Activated CD8-positive, alpha-beta memory T cell treated with anti-CD3 and anti-CD28 coated beads for 36 hours (primary cell): ENCODE data around the gene GNAI3. TPM values are rescaled to one million over a fixed set of nuclear protein-coding genes. Genes with fewer than 3 reads are reported as not detected.

Experiments
- CTCF ChIA-PET: fragments of 350-600 bp; sonication (Branson Sonifier 250); formaldehyde crosslinking; loops from one replicate; lab custom pipeline; 2021; ENCODE audit warnings: antibody characterized with exemption; lab: Charles Lee
- POLR2A ChIA-PET: fragments of 350-600 bp; sonication (Branson Sonifier 250); formaldehyde crosslinking; loops from one replicate; lab custom pipeline; 2021; ENCODE audit warnings: antibody characterized with exemption; lab: Charles Lee
- total RNA-seq, 2 experiments: library from RNA; stranded (reverse); gene quantifications; one replicate each; pipeline ENCODE4 v1.2.3, GENCODE V29; 2021

Gene GNAI3
- total RNA-seq, 2 experiments from 2014 or later, result 9.2 to 9.3 TPM

DNA sequence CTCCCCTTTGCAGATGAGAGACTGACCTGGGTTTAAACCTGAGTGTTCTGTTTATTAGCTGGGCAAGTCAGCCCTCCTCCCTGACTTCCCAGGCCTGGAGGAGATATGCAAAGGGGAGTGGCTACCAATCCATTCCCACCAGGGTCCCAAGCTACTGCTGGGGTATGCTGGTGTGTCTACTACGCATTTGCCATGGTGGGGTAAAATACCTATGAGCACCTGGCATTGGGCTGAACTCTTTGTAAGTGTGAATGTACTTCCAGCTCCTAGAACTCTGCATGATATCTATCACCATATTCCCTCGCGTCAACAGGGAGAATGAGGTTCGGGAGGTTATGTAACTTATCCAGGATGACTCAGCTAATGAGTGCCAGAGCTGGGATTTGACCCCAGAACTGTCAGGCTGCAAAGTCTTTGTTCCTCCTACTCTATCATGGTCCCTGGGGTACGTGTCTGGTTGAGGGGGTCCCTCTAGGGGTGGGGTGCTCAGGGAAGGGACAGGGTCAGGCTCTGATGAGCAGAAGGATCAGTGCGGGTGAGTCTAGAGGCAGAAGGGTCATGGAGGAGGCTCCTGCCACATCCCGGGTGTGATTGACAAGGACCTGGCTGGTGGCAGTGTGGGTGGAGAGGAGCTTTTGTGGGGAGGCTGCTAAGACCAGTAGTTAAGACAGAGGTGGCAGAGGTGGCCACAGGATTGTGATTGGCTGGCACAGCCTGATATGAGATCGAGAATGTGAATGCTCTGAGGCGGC, 88.0 kb downstream of the GNAI3 start:
- CTCF ChIA-PET, result interaction anchor here (0.7 to 1.2 kb wide), 4 partner anchors 94 to 348 kb away, joined by 3 to 4 read pairs (median 3); partner anchors contain the start of gene AHCYL1
- POLR2A ChIA-PET, result interaction anchor here (0.6 kb wide), 1 partner anchor 88 kb away, joined by 4 read pairs; the partner anchor contains the start of gene GNAI3

GRCh38 chr1:109637446-109637845, 89.0 kb downstream of the GNAI3 start:
- POLR2A ChIA-PET, result no interaction called here
- CTCF ChIA-PET, result interaction anchor here (0.5 to 1.1 kb wide), 4 partner anchors 73 to 136 kb away, joined by 3 to 4 read pairs (median 4); no protein-coding TSS in a partner anchor

GRCh38 chr1:109639063-109639840, 90.8 kb downstream of the GNAI3 start:
- CTCF ChIA-PET, result interaction anchor here (0.6 to 5.3 kb wide), 20 partner anchors 9 to 568 kb away, joined by 3 to 68 read pairs (median 5); partner anchors contain the start of genes AHCYL1, GNAI3, GNAT2 and GSTM4
- POLR2A ChIA-PET, result interaction anchor here (0.7 to 1.4 kb wide), 2 partner anchors 17 to 135 kb away, joined by 3 to 4 read pairs; partner anchors contain the start of gene GSTM4

DNA sequence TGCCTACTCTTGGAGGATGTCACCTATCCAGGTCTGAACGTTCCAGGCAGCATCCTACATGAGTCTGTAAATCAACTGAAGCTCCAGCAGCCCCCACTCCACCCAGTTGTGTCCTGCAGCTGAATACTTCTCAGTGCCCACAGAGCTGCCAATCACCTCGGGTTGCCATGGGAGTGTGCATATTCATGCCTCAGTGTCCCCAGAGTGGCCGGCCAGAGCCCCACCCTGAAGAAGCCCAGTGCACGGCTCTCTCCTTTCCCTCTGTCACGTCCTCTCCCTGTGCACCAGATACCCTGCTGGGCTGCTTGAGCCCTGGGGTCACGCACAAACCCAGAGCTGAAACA, 91.4 kb downstream of the GNAI3 start:
- ChIA-PET POLR2A (interaction anchor here (0.7 to 1.4 kb wide), 3 partner anchors 16 to 134 kb away, joined by 3 to 4 read pairs (median 3); partner anchors contain the start of genes GNAI3 and GSTM4), CTCF (interaction anchor here (0.6 to 5.3 kb wide), 31 partner anchors 10 to 568 kb away, joined by 3 to 68 read pairs (median 4); partner anchors contain the start of genes AHCYL1, GNAI3, GNAT2 and GPR61)

DNA sequence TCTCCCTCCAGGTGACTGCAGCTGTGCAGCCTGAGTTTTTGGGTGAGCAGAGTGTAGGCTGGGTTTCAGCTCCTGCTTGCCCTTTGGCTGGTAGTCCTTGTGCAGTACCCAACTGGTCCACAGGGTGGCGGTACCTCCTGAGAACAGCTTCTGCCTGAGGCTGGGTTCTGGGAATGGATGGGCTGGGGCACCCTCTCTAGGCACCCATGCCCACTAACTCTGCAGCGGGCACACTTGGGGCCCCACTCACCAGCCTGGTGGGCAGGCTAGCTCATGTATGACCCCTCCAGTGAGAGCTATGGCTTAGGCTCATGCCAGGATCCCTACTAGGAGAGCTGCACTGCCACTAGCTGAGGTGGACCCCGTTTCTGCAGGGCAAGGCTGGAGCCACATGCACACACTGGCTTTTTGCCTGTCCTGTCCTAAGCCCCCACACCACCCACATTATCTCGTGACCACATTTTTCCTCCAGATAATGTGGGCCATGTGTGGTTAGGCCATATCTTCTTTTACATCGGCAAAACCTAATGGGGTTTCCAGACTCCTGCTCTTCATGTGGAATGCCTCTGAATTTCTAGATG, 92.0 kb downstream of the GNAI3 start:
- CTCF ChIA-PET, result interaction anchor here (0.6 to 5.3 kb wide), 34 partner anchors 10 to 437 kb away, joined by 3 to 68 read pairs (median 4); partner anchors contain the start of genes AHCYL1, CYB561D1, GNAI3 and GNAT2
- POLR2A ChIA-PET, result interaction anchor here (0.7 to 1.4 kb wide), 3 partner anchors 16 to 134 kb away, joined by 3 to 4 read pairs (median 3); partner anchors contain the start of genes GNAI3 and GSTM4

GRCh38 chr1:109641078-109641740, 92.8 kb downstream of the GNAI3 start:
- POLR2A ChIA-PET, result no interaction called here
- CTCF ChIA-PET, result interaction anchor here (1.0 to 5.3 kb wide), 18 partner anchors 11 to 437 kb away, joined by 3 to 68 read pairs (median 7); partner anchors contain the start of genes AHCYL1, CYB561D1, GNAI3 and GPR61

- POLR2A ChIA-PET, result no interaction called here
- CTCF ChIA-PET, result interaction anchor here (1.3 to 5.3 kb wide), 6 partner anchors 11 to 342 kb away, joined by 3 to 68 read pairs (median 34); partner anchors contain the start of genes AHCYL1 and GSTM4
Observed at GRCh38 chr1:109641861-109642260, 93.4 kb downstream of the GNAI3 start.

DNA sequence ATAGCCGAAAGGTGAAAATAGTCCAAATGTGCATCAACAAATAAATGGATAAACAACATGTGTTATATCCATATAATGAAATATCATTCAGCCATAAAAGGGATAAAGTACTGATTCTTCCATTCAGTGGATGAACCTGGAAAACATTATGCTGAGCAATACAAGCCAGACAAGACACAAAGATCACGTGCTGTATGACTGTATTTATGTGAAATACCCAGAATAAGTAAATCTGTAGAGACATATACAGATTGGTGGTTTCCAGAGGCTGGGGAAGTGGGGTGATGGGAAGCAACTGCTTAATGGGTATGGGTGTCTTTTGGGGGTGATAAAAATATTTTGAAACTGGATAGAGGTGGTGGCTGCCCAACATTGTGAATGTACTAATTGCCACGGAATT, 94.2 kb downstream of the GNAI3 start:
- ChIA-PET CTCF (interaction anchor here (0.6 to 5.3 kb wide), 9 partner anchors 10 to 386 kb away, joined by 3 to 37 read pairs (median 4); partner anchors contain the start of genes AHCYL1, GSTM2 and GSTM4), POLR2A (no interaction called here)

- CTCF ChIA-PET, result interaction anchor here (0.8 to 5.3 kb wide), 11 partner anchors 9 to 385 kb away, joined by 3 to 37 read pairs (median 3); partner anchors contain the start of genes AHCYL1, GSTM2 and GSTM4
- POLR2A ChIA-PET, result no interaction called here
Observed at GRCh38 chr1:109643385-109644230, 95.2 kb downstream of the GNAI3 start.

- ChIA-PET CTCF (interaction anchor here (1.1 to 2.0 kb wide), 3 partner anchors 98 to 128 kb away, joined by 3 to 7 read pairs (median 3); no protein-coding TSS in a partner anchor), POLR2A (no interaction called here)
Observed at GRCh38 chr1:109644670-109645069, 96.3 kb downstream of the GNAI3 start.

DNA sequence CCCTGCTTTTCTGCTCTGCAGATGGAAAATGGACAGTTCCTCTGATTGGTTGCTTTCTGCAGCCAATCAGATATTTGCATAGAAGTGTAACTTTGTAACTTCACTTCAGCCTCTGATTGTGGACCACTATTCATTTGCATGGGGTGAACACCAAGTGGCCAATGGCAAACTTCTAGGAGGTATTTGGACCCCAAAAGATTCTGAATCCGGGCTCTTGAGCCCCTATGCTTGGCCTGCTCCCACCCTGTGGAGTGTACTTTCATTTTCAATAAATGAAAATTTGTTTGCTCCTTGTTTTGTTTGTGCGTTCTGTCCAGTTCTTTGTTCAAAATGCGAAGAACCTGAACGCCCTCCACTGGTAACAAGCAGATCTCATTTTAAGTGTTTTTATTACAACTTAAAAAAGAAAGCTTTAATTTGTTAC, 101.1 kb downstream of the GNAI3 start:
- ChIA-PET CTCF (interaction anchor here (1.0 to 9.1 kb wide), 4 partner anchors 9 to 335 kb away, joined by 3 to 66 read pairs (median 4); partner anchors contain the start of gene AHCYL1), POLR2A (no interaction called here)

DNA sequence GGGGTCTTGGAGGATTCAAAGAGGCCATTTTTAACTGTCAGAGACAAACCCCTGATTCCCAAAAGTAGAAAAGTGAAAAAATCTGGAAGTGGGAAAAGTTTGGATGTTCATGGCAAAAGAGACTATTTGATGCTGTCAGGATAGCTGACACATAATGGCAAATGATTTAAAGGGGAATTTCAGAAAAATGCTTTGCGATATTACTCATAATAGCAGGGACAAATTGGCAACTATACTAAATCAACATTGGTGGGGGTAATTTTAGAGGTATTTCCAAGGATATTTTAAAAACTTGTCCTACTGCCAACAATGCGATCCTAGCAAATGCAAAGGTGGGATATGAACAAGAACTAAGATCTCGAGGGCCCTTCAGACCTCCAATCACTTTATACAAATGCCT, 102.2 kb downstream of the GNAI3 start:
- POLR2A ChIA-PET, result no interaction called here
- CTCF ChIA-PET, result interaction anchor here (0.6 to 9.1 kb wide), 5 partner anchors 11 to 378 kb away, joined by 3 to 66 read pairs (median 5); partner anchors contain the start of gene AHCYL1

DNA sequence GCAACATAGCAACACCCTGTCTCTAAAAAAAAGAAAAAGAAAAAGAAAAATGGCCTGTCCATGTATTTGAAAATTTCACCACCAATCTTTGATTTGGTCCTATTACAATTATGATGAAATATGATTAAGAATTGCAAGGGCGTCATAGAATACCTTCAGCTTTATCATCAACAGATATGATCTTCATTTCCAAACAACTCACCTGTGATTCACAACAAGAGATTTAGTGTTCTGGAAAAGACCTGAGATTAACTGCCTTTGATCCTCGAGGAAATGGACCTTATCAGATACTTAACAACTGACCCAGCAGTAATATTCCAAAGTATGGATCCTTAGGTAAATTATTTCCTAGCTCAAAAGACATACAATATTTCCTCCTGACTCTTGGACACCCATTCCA, 104.0 kb downstream of the GNAI3 start:
- POLR2A ChIA-PET, result no interaction called here
- CTCF ChIA-PET, result interaction anchor here (1.8 to 9.1 kb wide), 3 partner anchors 9 to 332 kb away, joined by 6 to 66 read pairs (median 8); partner anchors contain the start of gene AHCYL1

GRCh38 chr1:109653306-109653705, 104.9 kb downstream of the GNAI3 start:
- POLR2A ChIA-PET, result no interaction called here
- CTCF ChIA-PET, result interaction anchor here (1.8 to 9.1 kb wide), 3 partner anchors 10 to 331 kb away, joined by 6 to 66 read pairs (median 8); partner anchors contain the start of gene AHCYL1

DNA sequence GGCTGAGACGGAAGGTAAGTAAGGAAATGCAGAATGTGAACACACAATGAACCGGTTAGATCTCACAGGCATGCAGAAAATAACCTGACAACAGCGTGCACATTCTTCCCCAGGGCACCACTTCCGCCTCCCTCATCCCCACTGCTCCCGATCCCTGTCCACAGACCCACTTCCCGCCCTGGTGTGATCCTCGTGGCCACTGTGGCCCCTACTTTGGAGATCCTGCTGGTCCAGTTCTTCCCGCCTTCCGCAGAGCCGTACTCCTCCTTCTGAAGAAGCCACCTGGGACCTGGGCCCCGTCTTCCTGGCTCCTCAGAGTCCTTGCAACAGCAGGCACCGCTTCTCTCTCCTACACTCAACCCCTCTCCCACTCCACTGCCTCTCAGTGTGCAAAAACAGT, 106.1 kb downstream of the GNAI3 start:
- ChIA-PET POLR2A (no interaction called here), CTCF (interaction anchor here (0.7 to 9.1 kb wide), 4 partner anchors 15 to 331 kb away, joined by 3 to 66 read pairs (median 4); no protein-coding TSS in a partner anchor)
